ENCODE measurements around the gene UNC119B. TPM values are rescaled to one million over a fixed set of nuclear protein-coding genes. Genes with fewer than 3 reads are reported as not detected.

UNC119B gene
- total and polyA plus RNA-seq, 4 donors, result 3.8 to 24.8 (median 11.8) TPM

DNA sequence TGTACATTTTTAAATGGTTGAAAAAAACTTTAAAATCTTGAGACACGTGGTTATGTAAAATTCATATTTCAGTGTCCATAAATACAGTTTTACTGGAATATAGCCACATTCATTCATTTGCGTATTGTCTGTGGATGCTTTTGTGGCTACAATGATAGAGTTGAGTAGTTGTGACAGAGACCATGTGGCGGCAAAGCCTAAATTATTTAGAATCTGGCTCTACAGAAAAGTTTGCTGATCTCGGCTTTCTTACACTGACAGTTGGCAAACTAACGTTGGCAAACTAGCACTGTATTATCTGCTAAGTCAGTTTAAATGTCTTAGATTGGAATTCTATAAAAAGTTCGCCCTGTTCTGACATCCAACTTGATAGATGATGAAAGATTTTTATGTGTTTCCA lies 2.4 kb downstream of the UNC119B start (continued):
- TF ChIP-seq, protein P1, sequence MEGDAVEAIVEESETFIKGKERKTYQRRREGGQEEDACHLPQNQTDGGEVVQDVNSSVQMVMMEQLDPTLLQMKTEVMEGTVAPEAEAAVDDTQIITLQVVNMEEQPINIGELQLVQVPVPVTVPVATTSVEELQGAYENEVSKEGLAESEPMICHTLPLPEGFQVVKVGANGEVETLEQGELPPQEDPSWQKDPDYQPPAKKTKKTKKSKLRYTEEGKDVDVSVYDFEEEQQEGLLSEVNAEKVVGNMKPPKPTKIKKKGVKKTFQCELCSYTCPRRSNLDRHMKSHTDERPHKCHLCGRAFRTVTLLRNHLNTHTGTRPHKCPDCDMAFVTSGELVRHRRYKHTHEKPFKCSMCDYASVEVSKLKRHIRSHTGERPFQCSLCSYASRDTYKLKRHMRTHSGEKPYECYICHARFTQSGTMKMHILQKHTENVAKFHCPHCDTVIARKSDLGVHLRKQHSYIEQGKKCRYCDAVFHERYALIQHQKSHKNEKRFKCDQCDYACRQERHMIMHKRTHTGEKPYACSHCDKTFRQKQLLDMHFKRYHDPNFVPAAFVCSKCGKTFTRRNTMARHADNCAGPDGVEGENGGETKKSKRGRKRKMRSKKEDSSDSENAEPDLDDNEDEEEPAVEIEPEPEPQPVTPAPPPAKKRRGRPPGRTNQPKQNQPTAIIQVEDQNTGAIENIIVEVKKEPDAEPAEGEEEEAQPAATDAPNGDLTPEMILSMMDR (IDR thresholded peaks at IDR 0.05; ENCODE audit: low read depth, low read length, missing input control), result no peak

DNA sequence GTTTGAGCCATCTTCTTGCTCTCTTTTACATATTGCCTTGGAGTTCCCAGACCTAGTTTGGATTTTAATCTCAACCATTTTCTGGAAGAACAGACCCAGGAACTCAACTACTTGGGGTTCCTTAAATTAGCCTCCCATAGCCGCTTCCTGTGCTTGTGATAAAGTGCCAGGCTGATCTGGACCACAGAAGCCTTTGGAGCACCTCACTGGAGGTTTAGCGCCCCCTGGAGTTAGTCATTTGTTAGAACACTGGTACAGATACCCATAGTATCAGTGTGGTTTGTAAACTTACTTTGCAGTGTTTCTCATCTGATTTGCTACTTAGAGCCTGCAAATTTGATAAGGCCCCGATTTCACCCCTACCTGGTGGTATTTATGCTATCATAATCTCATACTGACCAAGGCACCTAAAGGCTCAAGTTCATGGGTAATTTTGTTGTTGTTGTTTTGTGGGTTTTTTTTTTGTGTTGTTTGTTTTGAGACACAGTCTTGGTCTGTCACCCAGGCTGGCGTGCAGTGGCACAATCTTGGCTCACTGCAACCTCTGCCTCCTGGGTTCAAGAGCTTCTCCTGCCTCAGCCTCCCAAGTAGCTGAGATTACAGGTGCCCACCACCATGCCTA lies 3.7 kb downstream of the UNC119B start:
- Histone ChIP-seq H3K9ac (ENCODE audit: low read depth in 1 of 2, low read length in 2 of 2) (no peak overlapping the region), H3K36me3 (ENCODE audit: control insufficient read depth in 4 of 4, insufficient read depth in 3 of 4, low read depth in 1 of 4, low read length in 3 of 4) (peaks cover 9 to 24% (median 22%) of the 10 kb centered on the region in 4 donors), H3K4me3 (ENCODE audit: low read depth in 1 of 3, low read length in 3 of 3) (no peak overlapping the region), H3K27me3 (ENCODE audit: control insufficient read depth in 4 of 4, insufficient read depth in 4 of 4, low read length in 3 of 4) (no peaks in the 10 kb centered on the region), H3K4me1 (ENCODE audit: control insufficient read depth in 4 of 4, insufficient read depth in 4 of 4, low read length in 3 of 4) (peaks cover 2 to 28% (median 24%) of the 10 kb centered on the region in 4 donors), H3K9me3 (ENCODE audit: control insufficient read depth in 4 of 4, low read length in 3 of 4) (no peaks in the 10 kb centered on the region), H3K27ac (ENCODE audit: low read depth in 1 of 2, low read length in 2 of 2) (no peak overlapping the region)
- peak; percentile 75 for DNase-seq (ENCODE audit: low spot score)
- no peak for TF ChIP-seq HNF4A (conservative IDR thresholded peaks at IDR 0.05)
- no peak for TF ChIP-seq JUND (IDR thresholded peaks at IDR 0.05)
- TF ChIP-seq RXRA (IDR thresholded peaks at IDR 0.05), result peak in 1 of 2 donors; percentile 19
- TF ChIP-seq, protein P1 (IDR thresholded peaks at IDR 0.05; ENCODE audit: low read depth, low read length, missing input control), result peak; percentile 86
- TF ChIP-seq GABPA (IDR thresholded peaks at IDR 0.05 in 1 of 2, conservative IDR thresholded peaks at IDR 0.05 in 1 of 2), result no peak
- TF ChIP-seq RAD21 (IDR thresholded peaks at IDR 0.05), result peak; percentile 92 to 94
- no peak for TF ChIP-seq EGR1 (IDR thresholded peaks at IDR 0.05; ENCODE audit: low read depth in 2 of 2)
- TF ChIP-seq, protein P2, sequence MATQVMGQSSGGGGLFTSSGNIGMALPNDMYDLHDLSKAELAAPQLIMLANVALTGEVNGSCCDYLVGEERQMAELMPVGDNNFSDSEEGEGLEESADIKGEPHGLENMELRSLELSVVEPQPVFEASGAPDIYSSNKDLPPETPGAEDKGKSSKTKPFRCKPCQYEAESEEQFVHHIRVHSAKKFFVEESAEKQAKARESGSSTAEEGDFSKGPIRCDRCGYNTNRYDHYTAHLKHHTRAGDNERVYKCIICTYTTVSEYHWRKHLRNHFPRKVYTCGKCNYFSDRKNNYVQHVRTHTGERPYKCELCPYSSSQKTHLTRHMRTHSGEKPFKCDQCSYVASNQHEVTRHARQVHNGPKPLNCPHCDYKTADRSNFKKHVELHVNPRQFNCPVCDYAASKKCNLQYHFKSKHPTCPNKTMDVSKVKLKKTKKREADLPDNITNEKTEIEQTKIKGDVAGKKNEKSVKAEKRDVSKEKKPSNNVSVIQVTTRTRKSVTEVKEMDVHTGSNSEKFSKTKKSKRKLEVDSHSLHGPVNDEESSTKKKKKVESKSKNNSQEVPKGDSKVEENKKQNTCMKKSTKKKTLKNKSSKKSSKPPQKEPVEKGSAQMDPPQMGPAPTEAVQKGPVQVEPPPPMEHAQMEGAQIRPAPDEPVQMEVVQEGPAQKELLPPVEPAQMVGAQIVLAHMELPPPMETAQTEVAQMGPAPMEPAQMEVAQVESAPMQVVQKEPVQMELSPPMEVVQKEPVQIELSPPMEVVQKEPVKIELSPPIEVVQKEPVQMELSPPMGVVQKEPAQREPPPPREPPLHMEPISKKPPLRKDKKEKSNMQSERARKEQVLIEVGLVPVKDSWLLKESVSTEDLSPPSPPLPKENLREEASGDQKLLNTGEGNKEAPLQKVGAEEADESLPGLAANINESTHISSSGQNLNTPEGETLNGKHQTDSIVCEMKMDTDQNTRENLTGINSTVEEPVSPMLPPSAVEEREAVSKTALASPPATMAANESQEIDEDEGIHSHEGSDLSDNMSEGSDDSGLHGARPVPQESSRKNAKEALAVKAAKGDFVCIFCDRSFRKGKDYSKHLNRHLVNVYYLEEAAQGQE (IDR thresholded peaks at IDR 0.05), result no peak
- TF ChIP-seq, protein P3, sequence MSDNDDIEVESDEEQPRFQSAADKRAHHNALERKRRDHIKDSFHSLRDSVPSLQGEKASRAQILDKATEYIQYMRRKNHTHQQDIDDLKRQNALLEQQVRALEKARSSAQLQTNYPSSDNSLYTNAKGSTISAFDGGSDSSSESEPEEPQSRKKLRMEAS (IDR thresholded peaks at IDR 0.05), result no peak
- TF ChIP-seq, protein P4, sequence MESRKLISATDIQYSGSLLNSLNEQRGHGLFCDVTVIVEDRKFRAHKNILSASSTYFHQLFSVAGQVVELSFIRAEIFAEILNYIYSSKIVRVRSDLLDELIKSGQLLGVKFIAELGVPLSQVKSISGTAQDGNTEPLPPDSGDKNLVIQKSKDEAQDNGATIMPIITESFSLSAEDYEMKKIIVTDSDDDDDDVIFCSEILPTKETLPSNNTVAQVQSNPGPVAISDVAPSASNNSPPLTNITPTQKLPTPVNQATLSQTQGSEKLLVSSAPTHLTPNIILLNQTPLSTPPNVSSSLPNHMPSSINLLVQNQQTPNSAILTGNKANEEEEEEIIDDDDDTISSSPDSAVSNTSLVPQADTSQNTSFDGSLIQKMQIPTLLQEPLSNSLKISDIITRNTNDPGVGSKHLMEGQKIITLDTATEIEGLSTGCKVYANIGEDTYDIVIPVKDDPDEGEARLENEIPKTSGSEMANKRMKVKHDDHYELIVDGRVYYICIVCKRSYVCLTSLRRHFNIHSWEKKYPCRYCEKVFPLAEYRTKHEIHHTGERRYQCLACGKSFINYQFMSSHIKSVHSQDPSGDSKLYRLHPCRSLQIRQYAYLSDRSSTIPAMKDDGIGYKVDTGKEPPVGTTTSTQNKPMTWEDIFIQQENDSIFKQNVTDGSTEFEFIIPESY (IDR thresholded peaks at IDR 0.05), result no peak
- WGBS, result 19% methylated on average over 4 of the region's 4 CpGs

All from liver (tissue), 9 donors.